GM12878 (cell line): Measurements from ENCODE around the gene C1orf21. TPM values are rescaled to one million over a fixed set of nuclear protein-coding genes. Genes with fewer than 3 reads are reported as not detected.

ENCODE experiments used
- ATAC-seq: fragments of 200-7000 bp; cut with Tn5 transposase; 3 replicates; pipeline ENCODE4 v1.9.1; 2020; ENCODE audit warnings: mild to moderate bottlenecking, moderate library complexity
- BruUV-seq: library from RNA; stranded (reverse); fragments of 400-500 nt; replicated peaks from 2 replicates; lab custom pipeline; 2021; lab: Mats Ljungman, UMichigan
- CTCF ChIA-PET: fragments of 300-600 bp; sonication (Branson Sonifier 250); formaldehyde crosslinking; extraction: SDS; loops from one replicate; lab custom pipeline; 2021; ENCODE audit warnings: inconsistent platforms; lab: Yijun Ruan, JAX
- POLR2A ChIA-PET: fragments of 350-600 bp; formaldehyde crosslinking; extraction: SDS; loops from one replicate; lab custom pipeline; 2021; ENCODE audit warnings: inconsistent platforms; lab: Charles Lee
- RAD21 ChIA-PET: fragments of 300-600 bp; sonication (Branson Sonifier 250); formaldehyde crosslinking; loops from one replicate; lab custom pipeline; 2023; ENCODE audit warnings: antibody characterized with exemption; ENCODE audit not compliant: unreplicated experiment; lab: Charles Lee
- SMC1A ChIA-PET: fragments of 300-600 bp; sonication (Branson Sonifier 250); formaldehyde crosslinking; loops from one replicate; lab custom pipeline; 2023; ENCODE audit not compliant: unreplicated experiment, uncharacterized antibody; lab: Charles Lee
- DNase-seq: peaks from one replicate; pipeline ENCODE4 v3.0.0-alpha.2; 2011; ENCODE audit warnings: low read depth, low spot score
- FAIRE-seq: peaks from 3 replicates; lab custom pipeline; 2011; peaks lifted over from hg19 to GRCh38; lab: Jason Lieb, UNC
- H2AFZ ChIP-seq: 2 replicates; pipeline ENCODE4 v1.6.0; 2011; ENCODE audit warnings: low read depth, low read length, control low read depth; ENCODE audit not compliant: control insufficient read depth
- H3K27ac ChIP-seq: 2 replicates; pipeline ENCODE4 v1.5.1; 2011; ENCODE audit warnings: control low read depth; ENCODE audit not compliant: control insufficient read depth, insufficient read depth
- H3K27me3 ChIP-seq, 2 experiments: replicated peaks in 1 of 2; 2 replicates each; pipeline versions ENCODE4 v1.6.0 to v1.6.1; 2011; ENCODE audit warnings: low read length in 1 of 2; ENCODE audit not compliant: control insufficient read depth in 2 of 2, insufficient read depth in 2 of 2
- H3K36me3 ChIP-seq, 2 experiments: 2 replicates each; pipeline ENCODE4 v1.5.1; 2011; ENCODE audit warnings: low read length in 1 of 2; ENCODE audit not compliant: control insufficient read depth in 2 of 2, insufficient read depth in 2 of 2
- H3K4me1 ChIP-seq: 2 replicates; pipeline ENCODE4 v1.6.1; 2011; ENCODE audit warnings: mild to moderate bottlenecking, low read length, moderate library complexity, mixed read lengths; ENCODE audit not compliant: control insufficient read depth, insufficient read depth
- H3K4me2 ChIP-seq: 2 replicates; pipeline ENCODE4 v1.6.0; 2011; ENCODE audit warnings: control low read depth; ENCODE audit not compliant: control insufficient read depth, insufficient read depth
- H3K4me3 ChIP-seq: fragments of 200-600 bp; sonication (generic); 2 replicates; pipeline ENCODE4 v1.5.1; 2016
- H3K79me2 ChIP-seq: 2 replicates; pipeline ENCODE4 v1.6.0; 2011; ENCODE audit warnings: low read length; ENCODE audit not compliant: control insufficient read depth, insufficient read depth
- H3K9ac ChIP-seq: 2 replicates; pipeline ENCODE4 v1.8.0; 2011; ENCODE audit warnings: low read length, control low read depth, mixed read lengths; ENCODE audit not compliant: control insufficient read depth, insufficient read depth
- H3K9me3 ChIP-seq: replicated peaks from 3 replicates; pipeline ENCODE4 v1.5.1; 2011; ENCODE audit warnings: mild to moderate bottlenecking, low read length; ENCODE audit not compliant: control insufficient read depth, insufficient read depth
- H4K20me1 ChIP-seq: 2 replicates; pipeline ENCODE4 v1.6.0; 2011; ENCODE audit not compliant: control insufficient read depth, insufficient read depth
- BCL3 ChIP-seq: IDR thresholded peaks from 2 replicates; pipeline ENCODE4 v1.6.1; 2011; ENCODE audit warnings: borderline replicate concordance, low read depth, mild to moderate bottlenecking, moderate library complexity, low read length; ENCODE audit not compliant: insufficient read depth, poor library complexity, severe bottlenecking
- CTCF ChIP-seq, 3 experiments: IDR thresholded peaks in 2 of 3; conservative IDR thresholded peaks in 1 of 3; 2 replicates each; pipeline ENCODE4 v1.5.1; 2011; ENCODE audit warnings: low read depth in 3 of 3, low read length in 3 of 3, mild to moderate bottlenecking in 3 of 3, control low read depth in 2 of 3, moderate library complexity in 2 of 3, inconsistent platforms in 1 of 3, mixed read lengths in 1 of 3; ENCODE audit not compliant: control insufficient read depth in 2 of 3, insufficient read depth in 1 of 3; ENCODE audit errors: extremely low read depth in 1 of 3
- EP300 ChIP-seq, 2 experiments: fragments of 150-350 bp in 1 of 2; IDR thresholded peaks; 2 replicates each; pipeline ENCODE4 v1.6.1; 2011 to 2012; ENCODE audit warnings: low read depth in 2 of 2, low read length in 2 of 2, borderline replicate concordance in 1 of 2, improper control_type of control experiment in 1 of 2, inconsistent platforms in 1 of 2; ENCODE audit not compliant: control insufficient read depth in 1 of 2
- NR2C2 ChIP-seq: IDR thresholded peaks from 2 replicates; pipeline ENCODE4 v1.6.1; 2011; ENCODE audit warnings: borderline replicate concordance, low read depth; ENCODE audit not compliant: control insufficient read depth, insufficient read length
- PAX8 ChIP-seq: fragments of 450-650 bp; IDR thresholded peaks from 2 replicates; pipeline ENCODE4 v1.6.1; 2017; ENCODE audit warnings: mild to moderate bottlenecking, moderate library complexity
- PKNOX1 ChIP-seq: fragments of 450-650 bp; IDR thresholded peaks from 2 replicates; pipeline ENCODE4 v1.6.1; 2016; ENCODE audit warnings: mild to moderate bottlenecking
- PML ChIP-seq: IDR thresholded peaks from 2 replicates; pipeline ENCODE4 v1.6.1; 2012; ENCODE audit warnings: low read length, inconsistent platforms
- RELA ChIP-seq: fragments of 450-650 bp; IDR thresholded peaks from 2 replicates; pipeline ENCODE4 v1.8.0; 2014; ENCODE audit warnings: borderline replicate concordance; ENCODE audit not compliant: partially characterized antibody
- USF1 ChIP-seq: IDR thresholded peaks from 2 replicates; pipeline ENCODE4 v1.6.1; 2011; ENCODE audit warnings: borderline replicate concordance, low read depth, mild to moderate bottlenecking, moderate library complexity, mixed read lengths, low read length; ENCODE audit not compliant: insufficient read depth; ENCODE audit errors: extremely low read length
- ZZZ3 ChIP-seq: IDR thresholded peaks from 2 replicates; pipeline ENCODE4 v1.6.1; 2011; ENCODE audit warnings: low read depth; ENCODE audit not compliant: control insufficient read depth, insufficient read length
- WGBS: methylation state at CpG from one replicate; pipeline ENCODE4 v1.1.6; 2016; ENCODE audit warnings: low lambda C conversion rate; ENCODE audit not compliant: insufficient replicate concordance, insufficient coverage; ENCODE audit errors: missing lambda C conversion rate; 5-methylcytosine and 5-hydroxymethylcytosine counted together
- in situ Hi-C: fragments of 300-500 bp; cut with MboI; formaldehyde crosslinking; loops from 9 replicates; pipeline ENCODE4 v1.14.3; 2018; ENCODE audit warnings: mixed read lengths
- intact Hi-C: fragments of 100-400 bp; cut with micrococcal nuclease; formaldehyde crosslinking; loops from one replicate; pipeline ENCODE4 v1.14.2; 2022; ENCODE audit not compliant: unreplicated experiment
- polyA plus RNA-seq, 11 experiments: library from polyadenylated mRNA; depleted of rRNA in 4 of 11; unstranded in 6 of 11; stranded (reverse) in 5 of 11; fragments of >200 nt; fragmentation: Nextera tagmentation in 4 of 11; fragmentation: Illumina TruSeq in 1 of 11; extraction: Ambion mirVana in 4 of 11; extraction: Trizol in 1 of 11; gene quantifications; 1 replicate in 1 of 11; 2 replicates in 10 of 11; pipeline versions ENCODE4 v1.2.1 to v1.2.3, GENCODE V29; 2011 to 2016; ENCODE audit warnings: inconsistent platforms in 2 of 11, missing spikeins in 2 of 11, low read depth in 1 of 11
- total RNA-seq, 4 experiments: library from RNA; depleted of rRNA in 3 of 4; stranded (reverse); fragments of >200 nt in 3 of 4; fragmentation: Illumina TruSeq in 1 of 4; extraction: Trizol in 1 of 4; gene quantifications; 2 replicates each; pipeline versions ENCODE4 v1.2.1 to v1.2.3, GENCODE V29; 2013 to 2021

The C1orf21 gene
- total and polyA plus RNA-seq, 10 of the 15 experiments (the other 5 are each of a cell fraction or from before 2014, with no cell fraction given) = 0.03 to 1.6 (median 0.17) TPM; not detected in 3

- intact Hi-C loops (no loop called here), in situ Hi-C loops (no loop called here)
- no TSS peak for BruUV-seq
- no peaks in the 10 kb centered on the region for H3K9me3 ChIP-seq
- H3K79me2 ChIP-seq = no peaks in the 10 kb centered on the region
- ATAC-seq (no peak), FAIRE-seq (no peak), DNase-seq (no peak)
- no peak overlapping the region for H3K4me3 ChIP-seq
- no peak overlapping the region for H2AFZ ChIP-seq
- ChIA-PET RAD21 (no interaction called here), CTCF (no interaction called here), POLR2A (no interaction called here), SMC1A (interaction anchor here (1.0 kb wide), 1 partner anchor 78 kb away, joined by 3 read pairs; no protein-coding TSS in a partner anchor)
- no peaks in the 10 kb centered on the region for H3K4me1 ChIP-seq
- no peak overlapping the region for H3K27ac ChIP-seq
- WGBS = 0% methylated on average over 3 of the region's 3 CpGs
- H4K20me1 ChIP-seq = 0 out of 2 replicates have a peak, but pooled peaks cover 3% of the 10 kb centered on the region
- TF ChIP-seq PAX8 (no peak), RELA (no peak), NR2C2 (no peak), PKNOX1 (no peak)
- H3K4me2 ChIP-seq = no peak overlapping the region
- no peaks in the 10 kb centered on the region; a peak in 1 of 4 replicates for H3K27me3 ChIP-seq
- no peak overlapping the region for H3K9ac ChIP-seq
- no peaks in the 10 kb centered on the region for H3K36me3 ChIP-seq
These were observed 69.4 kb downstream of the C1orf21 start for GRCh38 chr1:184456189-184456588.

- H3K4me2 ChIP-seq = no peak overlapping the region
- in situ Hi-C loops = no loop called here
- DNase-seq = no peak
- no peak overlapping the region for H3K4me3 ChIP-seq
- no peak for ATAC-seq
- H3K36me3 ChIP-seq = no peaks in the 10 kb centered on the region
- SMC1A ChIA-PET = interaction anchor here (1.0 kb wide), 1 partner anchor 39 kb away, joined by 3 read pairs; no protein-coding TSS in a partner anchor
- FAIRE-seq = no peak
- no peaks in the 10 kb centered on the region for H3K4me1 ChIP-seq
- no peak overlapping the region for H3K9ac ChIP-seq
- RAD21 ChIA-PET = no interaction called here
- POLR2A ChIA-PET = no interaction called here
- CTCF ChIA-PET = no interaction called here
- H3K27ac ChIP-seq = no peak overlapping the region
- no peak overlapping the region for H2AFZ ChIP-seq
- intact Hi-C loops = no loop called here
- no peaks in the 10 kb centered on the region; the same call in 2 of the 3 replicates for H3K9me3 ChIP-seq
- BruUV-seq = no TSS peak
- whole genome bisulfite sequencing = 67% methylated on average over 3 of the region's 3 CpGs
- H3K27me3 ChIP-seq = no peaks in the 10 kb centered on the region; a peak in 1 of 4 replicates
- H3K79me2 ChIP-seq = no peaks in the 10 kb centered on the region
- H4K20me1 ChIP-seq = 0 out of 2 replicates have a peak, but pooled peaks cover 3% of the 10 kb centered on the region
- TF ChIP-seq PML = no peak
- no peak for TF ChIP-seq CTCF (IDR thresholded peaks at IDR 0.05 in 2 of 3, conservative IDR thresholded peaks at IDR 0.05 in 1 of 3; ENCODE audit: control insufficient read depth in 2 of 3, extremely low read depth in 1 of 3, insufficient read depth in 1 of 3, low read depth in 3 of 3, low read length in 3 of 3)
- TF ChIP-seq EP300 (IDR thresholded peaks at IDR 0.05; ENCODE audit: borderline replicate concordance in 1 of 2, control insufficient read depth in 1 of 2, low read depth in 2 of 2, low read length in 2 of 2) = no peak
- no peak for TF ChIP-seq USF1
- TF ChIP-seq ZZZ3 = no peak
- no peak for TF ChIP-seq BCL3
These were observed 70.7 kb downstream of the C1orf21 start for GRCh38 chr1:184457500-184457899.
